Activated CD4-positive, alpha-beta memory T cell treated with anti-CD3 and anti-CD28 coated beads, Interleukin-2, amount 10 ng/mL, durations not matched to agents 7 days and 5 days (primary cell): ENCODE data around the gene DNM3. TPM values are rescaled to one million over a fixed set of nuclear protein-coding genes. Genes with fewer than 3 reads are reported as not detected.

ENCODE experiments used
- CTCF ChIA-PET: fragments of 350-600 bp; sonication (Branson Sonifier 250); formaldehyde crosslinking; loops from one replicate; lab custom pipeline; 2021; ENCODE audit warnings: antibody characterized with exemption, inconsistent platforms; lab: Charles Lee
- POLR2A ChIA-PET: fragments of 350-600 bp; sonication (Branson Sonifier 250); formaldehyde crosslinking; loops from one replicate; lab custom pipeline; 2021; ENCODE audit warnings: antibody characterized with exemption; lab: Charles Lee
- DNase-seq: peaks from one replicate; pipeline ENCODE4 v3.0.0-alpha.2; 2020
- H3K27ac Mint-ChIP-seq: one replicate; pipeline ENCODE4 v1.8.0; 2021; ENCODE audit warnings: mild to moderate bottlenecking, mixed read lengths
- H3K27me3 Mint-ChIP-seq: one replicate; pipeline ENCODE4 v1.8.0; 2021; ENCODE audit warnings: mixed read lengths
- H3K36me3 Mint-ChIP-seq: one replicate; pipeline ENCODE4 v1.8.0; 2021; ENCODE audit warnings: low read depth, mixed read lengths
- H3K4me1 Mint-ChIP-seq: one replicate; pipeline ENCODE4 v1.8.0; 2021; ENCODE audit warnings: mixed read lengths
- H3K4me3 Mint-ChIP-seq: one replicate; pipeline ENCODE4 v1.8.0; 2021; ENCODE audit warnings: mild to moderate bottlenecking, mixed read lengths
- H3K9me3 Mint-ChIP-seq: one replicate; pipeline ENCODE4 v1.8.0; 2021; ENCODE audit warnings: mixed read lengths
- total RNA-seq, 2 experiments: library from RNA; stranded (reverse); gene quantifications; one replicate each; pipeline ENCODE4 v1.2.3, GENCODE V29; 2021

DNM3 gene
- total RNA-seq, 2 experiments from 2014 or later, result 2.0 to 2.2 TPM

DNA sequence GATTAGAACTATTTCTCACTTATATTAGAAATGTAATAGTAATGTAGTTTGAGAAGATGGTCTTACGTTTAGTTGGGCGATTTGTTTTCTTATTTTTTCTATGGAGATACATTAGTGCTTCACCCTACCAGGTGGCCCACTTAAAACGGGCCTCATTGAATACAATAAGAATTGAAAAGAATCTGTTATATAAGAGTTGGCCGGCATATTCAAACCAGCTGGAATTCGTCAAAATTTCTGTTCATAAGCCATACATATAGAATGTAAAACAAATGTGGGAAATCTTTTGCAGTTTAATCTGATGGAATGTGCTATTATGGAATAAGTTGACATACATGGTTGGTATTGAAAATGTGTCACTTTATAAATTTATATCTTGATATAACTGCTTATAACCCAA is 482.8 kb downstream of the DNM3 start:
- H3K9me3 Mint-ChIP-seq, result peaks cover 5% of the 10 kb centered on the region
- ChIA-PET CTCF (no interaction called here), POLR2A (no interaction called here)
- H3K4me1 Mint-ChIP-seq, result no peaks in the 10 kb centered on the region
- no peaks in the 10 kb centered on the region for H3K36me3 Mint-ChIP-seq
- no peaks in the 10 kb centered on the region for H3K27me3 Mint-ChIP-seq
- no peak for DNase-seq
- no peak overlapping the region for H3K4me3 Mint-ChIP-seq
- H3K27ac Mint-ChIP-seq, result no peak overlapping the region

DNA sequence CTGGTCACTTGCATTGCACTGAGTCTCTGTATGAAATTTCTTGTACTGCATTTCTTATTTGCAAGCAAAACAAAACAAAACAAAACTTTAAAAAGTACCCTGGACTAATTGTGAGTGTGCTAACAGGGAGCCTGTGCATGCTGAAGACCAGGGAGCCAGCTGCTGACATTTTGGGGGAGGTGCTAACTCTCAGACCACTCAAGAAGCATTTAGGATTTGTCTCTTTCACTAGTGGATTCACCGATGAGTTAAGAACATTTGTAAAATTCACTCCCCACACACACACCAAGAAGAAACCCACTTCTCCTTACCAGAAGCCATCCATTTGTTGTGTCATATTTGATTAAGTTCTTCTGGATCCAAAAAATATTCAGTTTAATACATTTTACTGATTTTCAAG is 483.5 kb downstream of the DNM3 start:
- POLR2A ChIA-PET, result no interaction called here
- H3K9me3 Mint-ChIP-seq, result peaks cover 5% of the 10 kb centered on the region
- no peaks in the 10 kb centered on the region for H3K4me1 Mint-ChIP-seq
- H3K27me3 Mint-ChIP-seq, result no peaks in the 10 kb centered on the region
- CTCF ChIA-PET, result no interaction called here
- no peak for DNase-seq
- H3K36me3 Mint-ChIP-seq, result no peaks in the 10 kb centered on the region
- H3K27ac Mint-ChIP-seq, result no peak overlapping the region
- H3K4me3 Mint-ChIP-seq, result no peak overlapping the region

DNA sequence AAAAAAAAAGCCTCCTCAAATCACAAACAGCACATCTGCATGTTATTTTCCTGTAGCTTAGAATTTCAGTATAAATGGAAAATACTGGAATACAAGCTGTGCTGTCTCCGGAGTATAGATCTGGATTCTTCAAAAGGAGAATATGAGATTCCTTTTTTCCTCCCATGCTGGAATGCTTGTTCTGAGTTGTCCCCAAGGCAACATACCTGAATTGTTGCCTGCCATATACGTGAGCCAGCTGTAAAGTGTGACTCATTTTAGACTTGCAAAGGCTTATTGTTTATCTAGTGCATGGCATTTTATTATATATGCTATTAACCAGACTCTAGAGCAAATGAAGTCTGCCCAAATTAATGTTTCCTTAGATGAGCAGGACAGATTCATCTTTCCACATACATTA is 484.2 kb downstream of the DNM3 start:
- H3K4me3 Mint-ChIP-seq, result no peak overlapping the region
- no peak overlapping the region for H3K27ac Mint-ChIP-seq
- peaks cover 5% of the 10 kb centered on the region for H3K9me3 Mint-ChIP-seq
- POLR2A ChIA-PET, result no interaction called here
- no peak for DNase-seq
- no peaks in the 10 kb centered on the region for H3K4me1 Mint-ChIP-seq
- H3K27me3 Mint-ChIP-seq, result no peaks in the 10 kb centered on the region
- H3K36me3 Mint-ChIP-seq, result no peaks in the 10 kb centered on the region
- CTCF ChIA-PET, result no interaction called here

DNA sequence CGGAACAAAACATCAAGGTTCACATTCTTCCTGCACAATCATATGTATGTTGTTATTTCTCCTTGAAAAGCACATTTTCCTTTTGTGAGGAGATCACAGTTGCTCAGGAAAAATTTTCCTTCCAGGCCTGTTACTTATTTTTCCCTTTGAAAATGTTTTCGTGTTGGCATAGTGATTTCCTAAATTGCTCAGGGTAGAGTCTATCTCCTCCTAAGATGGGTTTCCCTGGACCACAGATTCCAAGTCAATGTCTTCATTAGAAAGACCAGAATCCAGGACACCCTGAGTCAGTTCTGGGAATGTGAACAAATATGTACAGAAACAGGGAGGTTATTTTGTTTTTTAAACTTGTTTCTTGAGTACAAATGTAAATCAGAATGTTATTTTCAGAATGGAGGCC is 484.8 kb downstream of the DNM3 start:
- CTCF ChIA-PET, result no interaction called here
- POLR2A ChIA-PET, result no interaction called here
- no peaks in the 10 kb centered on the region for H3K4me1 Mint-ChIP-seq
- no peak for DNase-seq
- H3K27me3 Mint-ChIP-seq, result no peaks in the 10 kb centered on the region
- H3K4me3 Mint-ChIP-seq, result no peak overlapping the region
- no peaks in the 10 kb centered on the region for H3K36me3 Mint-ChIP-seq
- H3K9me3 Mint-ChIP-seq, result peaks cover 5% of the 10 kb centered on the region
- H3K27ac Mint-ChIP-seq, result no peak overlapping the region

DNA sequence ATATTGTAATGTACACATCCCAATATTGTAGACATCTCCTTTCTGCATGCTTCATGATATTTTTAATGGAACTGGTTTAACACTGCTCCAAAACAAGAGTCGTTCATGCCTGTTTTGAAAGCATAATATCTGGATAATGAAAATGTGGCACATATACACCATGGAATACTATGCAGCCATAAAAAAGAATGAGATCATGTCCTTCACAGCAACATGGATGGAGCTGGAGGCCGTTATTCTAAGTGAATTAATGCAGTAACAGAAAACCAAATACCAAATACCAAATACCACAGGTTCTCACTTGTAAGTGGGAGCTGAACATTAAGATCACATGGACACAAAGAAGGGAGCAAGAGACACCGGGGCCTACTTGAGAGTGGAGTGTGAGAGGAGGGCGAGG is 487.0 kb downstream of the DNM3 start:
- Mint-ChIP-seq H3K36me3 (no peaks in the 10 kb centered on the region), H3K27ac (no peak overlapping the region), H3K27me3 (no peaks in the 10 kb centered on the region), H3K9me3 (peaks cover 5% of the 10 kb centered on the region), H3K4me1 (no peaks in the 10 kb centered on the region), H3K4me3 (no peak overlapping the region)
- POLR2A ChIA-PET, result no interaction called here
- DNase-seq, result no peak
- CTCF ChIA-PET, result no interaction called here

DNA sequence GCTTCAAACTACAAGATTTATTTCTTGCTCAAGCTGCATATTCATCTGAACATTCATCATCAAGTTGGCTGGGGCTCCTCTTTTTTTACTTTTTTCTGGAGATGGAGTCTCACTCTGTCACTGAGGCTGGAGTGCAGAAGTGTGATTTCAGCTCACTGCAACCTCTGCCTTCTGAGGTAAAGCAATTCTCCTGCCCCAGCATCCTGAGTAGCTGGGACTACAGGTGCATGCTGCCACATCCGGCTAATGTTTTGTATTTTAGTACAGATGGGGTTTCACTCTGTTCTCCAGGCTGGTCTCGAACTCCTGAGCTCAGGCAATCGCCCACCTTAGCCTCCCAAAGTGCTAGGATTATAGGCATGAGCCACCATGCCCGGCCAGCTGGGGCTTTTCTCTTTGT is 490.9 kb downstream of the DNM3 start:
- ChIA-PET POLR2A (no interaction called here), CTCF (no interaction called here)
- Mint-ChIP-seq H3K27me3 (no peaks in the 10 kb centered on the region), H3K4me3 (no peak overlapping the region), H3K4me1 (no peaks in the 10 kb centered on the region), H3K36me3 (no peaks in the 10 kb centered on the region), H3K9me3 (peaks cover 5% of the 10 kb centered on the region), H3K27ac (no peak overlapping the region)
- no peak for DNase-seq

DNA sequence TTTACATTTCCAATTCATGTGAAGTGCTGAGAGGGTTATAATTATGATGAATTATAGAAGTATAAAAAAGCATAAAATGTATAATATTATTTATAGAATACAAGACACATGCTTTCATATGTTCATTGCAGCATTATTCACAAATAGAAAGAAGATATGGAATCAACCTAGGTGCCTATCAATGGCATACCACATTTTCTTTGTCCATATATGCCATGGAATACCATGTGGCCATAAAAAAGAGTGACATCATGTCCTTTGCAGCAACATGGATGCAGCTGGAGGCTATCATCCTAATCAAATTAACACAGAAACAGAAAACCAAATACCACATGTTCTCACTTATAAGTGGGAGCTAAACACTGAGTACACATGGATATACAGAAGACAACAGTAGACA is 494.1 kb downstream of the DNM3 start:
- DNase-seq, result no peak
- peaks cover 3% of the 10 kb centered on the region for H3K9me3 Mint-ChIP-seq
- peaks cover 24% of the 10 kb centered on the region for H3K4me1 Mint-ChIP-seq
- H3K4me3 Mint-ChIP-seq, result no peak overlapping the region
- no peak overlapping the region for H3K27ac Mint-ChIP-seq
- H3K36me3 Mint-ChIP-seq, result no peaks in the 10 kb centered on the region
- POLR2A ChIA-PET, result no interaction called here
- H3K27me3 Mint-ChIP-seq, result no peaks in the 10 kb centered on the region
- CTCF ChIA-PET, result interaction anchor here (0.7 kb wide), 1 partner anchor 242 kb away, joined by 3 read pairs; no protein-coding TSS in a partner anchor

DNA sequence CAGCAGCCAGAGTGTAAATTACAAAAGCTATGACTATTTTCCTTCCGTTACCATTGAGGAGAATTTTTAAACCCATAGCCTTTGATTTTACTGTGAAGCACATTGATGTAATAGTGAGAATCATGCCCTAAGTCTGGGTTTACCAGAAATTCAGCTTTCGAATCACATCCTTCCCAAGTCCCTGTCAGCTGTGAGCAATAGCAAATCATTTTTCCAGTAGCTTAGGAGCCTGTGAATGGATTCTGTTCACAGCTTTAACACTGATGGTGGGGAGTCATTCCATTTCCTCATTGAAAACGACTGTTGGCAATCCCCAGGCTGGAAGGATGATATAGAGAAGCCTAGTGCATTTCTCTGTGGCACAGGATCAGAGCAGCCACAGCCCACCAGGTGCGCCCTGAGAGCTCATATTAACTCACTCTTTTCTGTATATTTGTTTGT is 497.0 kb downstream of the DNM3 start:
- POLR2A ChIA-PET, result interaction anchor here (1.4 to 1.9 kb wide), 2 partner anchors 21 to 69 kb away, joined by 4 read pairs; no protein-coding TSS in a partner anchor
- H3K27ac Mint-ChIP-seq, result peak overlapping the region; percentile 44
- H3K4me1 Mint-ChIP-seq, result peaks cover 48% of the 10 kb centered on the region
- DNase-seq, result peak; percentile 22
- H3K27me3 Mint-ChIP-seq, result no peaks in the 10 kb centered on the region
- H3K9me3 Mint-ChIP-seq, result peaks cover 3% of the 10 kb centered on the region
- no peak overlapping the region for H3K4me3 Mint-ChIP-seq
- H3K36me3 Mint-ChIP-seq, result no peaks in the 10 kb centered on the region
- CTCF ChIA-PET, result interaction anchor here (0.9 to 1.0 kb wide), 3 partner anchors 13 to 106 kb away, joined by 3 to 4 read pairs (median 3); partner anchors contain the start of gene PIGC

DNA sequence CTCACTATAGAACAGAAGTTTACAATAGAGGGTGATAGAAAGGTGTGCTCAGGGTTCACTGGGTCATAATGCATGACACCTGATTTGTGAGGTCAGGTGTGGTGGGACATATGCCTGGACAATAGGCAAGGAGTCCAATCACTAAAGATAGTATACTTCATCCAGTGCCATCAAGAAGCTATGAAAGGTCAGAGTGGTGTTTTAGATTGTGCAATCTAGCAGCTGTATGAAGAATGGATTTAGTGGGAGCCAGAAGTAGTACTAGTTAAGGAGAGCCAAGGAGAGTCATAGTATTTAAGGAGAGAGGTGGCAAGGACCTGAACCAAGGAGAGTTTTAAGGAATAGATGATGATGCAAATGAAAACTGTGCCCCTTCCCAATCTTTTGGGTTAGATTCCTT is 498.5 kb downstream of the DNM3 start:
- Mint-ChIP-seq H3K36me3 (no peaks in the 10 kb centered on the region), H3K27ac (no peak overlapping the region), H3K9me3 (peaks cover 3% of the 10 kb centered on the region), H3K27me3 (no peaks in the 10 kb centered on the region), H3K4me3 (no peak overlapping the region), H3K4me1 (peaks cover 62% of the 10 kb centered on the region)
- CTCF ChIA-PET, result interaction anchor here (0.6 to 1.0 kb wide), 3 partner anchors 19 to 1469 kb away, joined by 3 read pairs; no protein-coding TSS in a partner anchor
- POLR2A ChIA-PET, result interaction anchor here (1.9 kb wide), 2 partner anchors 20 to 71 kb away, joined by 4 to 9 read pairs; no protein-coding TSS in a partner anchor
- DNase-seq, result no peak

DNA sequence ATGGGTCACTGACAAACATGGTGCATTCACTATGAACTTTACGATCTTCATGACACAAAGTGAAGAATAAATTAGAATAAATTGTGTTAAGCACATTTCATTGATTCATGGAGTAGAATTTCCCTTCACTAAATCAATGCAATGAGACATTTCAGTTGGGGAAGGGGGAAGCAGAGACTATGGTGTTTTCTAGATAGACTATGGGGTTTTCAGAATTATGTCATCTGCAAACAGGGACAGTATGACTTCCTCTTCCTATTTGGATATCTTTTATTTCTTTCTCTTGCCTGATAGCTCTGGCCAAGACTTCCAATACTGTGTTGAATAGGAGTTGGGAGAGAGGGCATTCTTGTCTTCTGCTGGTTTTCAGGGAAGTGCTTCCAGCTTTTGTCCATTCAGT is 499.2 kb downstream of the DNM3 start:
- Mint-ChIP-seq H3K27me3 (no peaks in the 10 kb centered on the region), H3K4me3 (no peak overlapping the region), H3K36me3 (no peaks in the 10 kb centered on the region), H3K4me1 (peaks cover 62% of the 10 kb centered on the region), H3K9me3 (peaks cover 3% of the 10 kb centered on the region), H3K27ac (no peak overlapping the region)
- CTCF ChIA-PET, result interaction anchor here (0.9 kb wide), 1 partner anchor 32 kb away, joined by 3 read pairs; no protein-coding TSS in a partner anchor
- POLR2A ChIA-PET, result interaction anchor here (1.6 to 1.9 kb wide), 2 partner anchors 12 to 19 kb away, joined by 3 to 9 read pairs; no protein-coding TSS in a partner anchor
- no peak for DNase-seq

DNA sequence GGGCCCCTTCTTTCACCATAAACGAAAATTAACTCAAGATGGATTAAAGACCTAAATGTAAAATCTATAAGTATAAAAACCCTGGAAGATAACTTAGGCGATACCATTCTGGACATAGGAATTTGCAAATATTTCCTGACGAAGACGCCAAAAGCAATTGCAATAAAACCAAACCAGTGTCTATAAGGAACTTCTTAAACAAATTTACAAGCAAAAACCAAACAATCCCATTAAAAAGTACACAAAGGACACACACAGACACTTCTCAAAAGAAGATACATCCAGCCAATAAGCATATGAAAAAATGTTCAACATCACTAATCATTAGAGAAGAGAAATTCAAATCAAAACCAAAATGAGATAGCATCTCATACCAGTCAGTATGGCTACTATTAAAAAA is 500.4 kb downstream of the DNM3 start:
- DNase-seq, result no peak
- Mint-ChIP-seq H3K9me3 (peaks cover 7% of the 10 kb centered on the region), H3K27me3 (no peaks in the 10 kb centered on the region), H3K36me3 (peaks cover 7% of the 10 kb centered on the region), H3K4me1 (peaks cover 62% of the 10 kb centered on the region), H3K4me3 (no peak overlapping the region), H3K27ac (no peak overlapping the region)
- ChIA-PET POLR2A (interaction anchor here (1.0 to 1.6 kb wide), 2 partner anchors 11 to 20 kb away, joined by 3 read pairs; no protein-coding TSS in a partner anchor), CTCF (no interaction called here)

DNA sequence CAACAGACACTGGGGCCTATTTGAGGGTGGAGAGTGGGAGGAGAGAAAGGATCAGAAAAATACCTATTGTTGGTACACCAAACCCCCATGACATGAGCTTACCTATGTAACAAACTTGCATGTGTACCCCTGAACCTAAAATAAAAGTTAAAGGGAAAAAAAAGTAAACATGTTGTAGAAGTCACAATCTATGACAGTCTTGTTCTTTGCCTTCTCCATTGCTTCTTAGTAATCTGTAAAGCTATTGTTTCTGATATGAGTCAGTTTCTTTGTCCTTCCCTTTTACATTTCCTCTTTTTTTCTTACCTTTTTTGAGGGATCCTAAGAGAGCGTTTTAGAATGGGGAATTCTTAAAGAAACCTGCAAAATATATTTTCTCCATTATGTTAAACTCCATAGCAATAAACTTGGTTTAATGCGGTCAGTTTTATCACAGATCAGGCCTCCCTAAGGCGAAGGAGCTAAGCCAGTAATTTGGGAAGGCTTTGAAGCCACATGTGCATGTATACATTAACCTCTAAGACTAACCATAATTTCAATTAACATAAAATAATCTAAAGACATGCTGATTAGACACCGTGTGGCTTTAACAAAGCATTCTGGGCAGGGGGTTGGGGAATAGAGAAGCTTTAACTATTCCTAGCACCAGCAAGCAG is 501.4 kb downstream of the DNM3 start:
- H3K4me1 Mint-ChIP-seq, result peaks cover 59% of the 10 kb centered on the region
- H3K36me3 Mint-ChIP-seq, result peaks cover 16% of the 10 kb centered on the region
- peak overlapping the region; percentile 34 for H3K27ac Mint-ChIP-seq
- POLR2A ChIA-PET, result interaction anchor here (0.8 to 1.4 kb wide), 4 partner anchors 12 to 72 kb away, joined by 3 to 6 read pairs (median 4); no protein-coding TSS in a partner anchor
- no peaks in the 10 kb centered on the region for H3K27me3 Mint-ChIP-seq
- DNase-seq, result no peak
- CTCF ChIA-PET, result interaction anchor here (0.7 kb wide), 1 partner anchor 252 kb away, joined by 3 read pairs; no protein-coding TSS in a partner anchor
- no peak overlapping the region for H3K4me3 Mint-ChIP-seq
- H3K9me3 Mint-ChIP-seq, result peaks cover 14% of the 10 kb centered on the region
